NT2/D1 (cell line): Measurements from ENCODE around the gene ZNF467.

Source experiments
- SUZ12 ChIP-seq: IDR thresholded peaks from 2 replicates; pipeline ENCODE4 v1.6.1; 2011; ENCODE audit not compliant: insufficient read length, insufficient read depth; ENCODE audit errors: extremely low read depth
- YY1 ChIP-seq: IDR thresholded peaks from 2 replicates; pipeline ENCODE4 v1.6.1; 2011; ENCODE audit not compliant: insufficient read length, insufficient read depth
- ZNF274 ChIP-seq: IDR thresholded peaks from 2 replicates; pipeline ENCODE4 v1.6.1; 2011; ENCODE audit warnings: mild to moderate bottlenecking, low read depth, low read length

DNA sequence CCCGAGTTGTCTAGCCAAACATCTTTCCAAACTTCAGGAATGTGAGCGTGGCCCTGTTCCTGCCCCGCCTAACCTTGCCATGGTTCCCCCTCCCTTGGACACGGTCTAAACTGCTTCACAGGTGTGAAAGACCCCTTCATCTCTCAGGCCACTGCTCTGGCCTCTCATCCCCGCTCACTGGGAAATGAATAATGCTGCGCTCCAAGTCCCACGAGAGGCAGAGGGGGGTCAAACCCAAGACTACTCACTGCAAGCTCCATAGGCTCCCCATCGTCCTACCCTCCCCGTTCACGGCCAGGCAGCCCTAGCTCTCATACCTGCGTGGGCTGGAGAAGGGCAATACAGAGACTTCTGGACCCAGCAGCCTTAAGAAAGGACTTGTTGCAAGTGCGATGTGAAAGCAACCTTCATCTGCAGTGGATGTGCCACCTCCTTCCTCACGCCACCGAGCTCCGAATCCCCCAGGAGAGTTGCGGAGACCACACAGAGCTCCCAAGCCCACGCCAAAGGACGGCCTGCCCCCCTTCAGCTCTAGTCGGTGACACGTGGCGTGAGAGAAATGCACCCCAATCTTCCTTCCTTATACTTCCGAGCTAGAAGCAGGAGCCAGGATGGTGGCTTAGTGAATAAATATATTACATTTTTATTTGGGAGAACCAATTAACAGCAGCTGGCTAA, 9.7 kb downstream of the ZNF467 start:
- TF ChIP-seq YY1: no peak
- no peak for TF ChIP-seq ZNF274
- TF ChIP-seq SUZ12: no peak
